Lower leg skin (tissue), 4 donors: ENCODE data around the gene PRAME. TPM values are rescaled to one million over a fixed set of nuclear protein-coding genes. Genes with fewer than 3 reads are reported as not detected.
A peak's percentile ranks its signal among the peaks of the same experiment; 100 is the strongest.
"Not testable (repeated sequence)": the region's sequence is repeated elsewhere in the genome, so short reads cannot be mapped to it uniquely, and the experiment has no call there.

ENCODE experiments used
- DNase-seq, 2 donors: peaks; one replicate each; pipeline ENCODE4 v3.0.0-alpha.2; 2019; ENCODE audit warnings: low spot score in 2 of 2
- H3K4me3 ChIP-seq: fragments of 200-600 bp; sonication (generic); 2 replicates; pipeline ENCODE4 v1.5.1; 2017; ENCODE audit warnings: mild to moderate bottlenecking, low read depth; ENCODE audit not compliant: poor library complexity, severe bottlenecking
- CTCF ChIP-seq, 3 donors: fragments of 450-650 bp; IDR thresholded peaks; one replicate each; pipeline ENCODE4 v1.5.1; 2016; ENCODE audit warnings: antibody characterized with exemption in 3 of 3, mild to moderate bottlenecking in 3 of 3, moderate library complexity in 2 of 3
- POLR2A ChIP-seq, 2 donors: fragments of 450-650 bp; IDR thresholded peaks; one replicate each; pipeline ENCODE4 v1.6.1; 2016 to 2017; ENCODE audit warnings: antibody characterized with exemption in 2 of 2, mild to moderate bottlenecking in 1 of 2, moderate library complexity in 1 of 2
- WGBS, 2 donors: methylation state at CpG; one replicate each; pipeline ENCODE4 v1.1.5; 2018; 5-methylcytosine and 5-hydroxymethylcytosine counted together
- intact Hi-C: fragments of 100-400 bp; cut with DNase I; formaldehyde crosslinking; loops from one replicate; pipeline ENCODE4 v1.15.0; 2023; ENCODE audit warnings: low total_unique reads
- total RNA-seq, 4 donors: library from RNA; depleted of rRNA; stranded (reverse); fragments of >200 nt; gene quantifications; one replicate each; pipeline ENCODE4 v1.1.0, GENCODE V29; 2016

The PRAME gene
- total RNA-seq, 4 donors from 2014 or later: not detected

- 90 to 92% methylated on average over 2 of the region's 2 CpGs for WGBS, 2 donors
- no peak overlapping the region for H3K4me3 ChIP-seq
- no peak for TF ChIP-seq CTCF (IDR thresholded peaks at IDR 0.05)
- TF ChIP-seq POLR2A (IDR thresholded peaks at IDR 0.05): no peak
- DNase-seq: no peak
- intact Hi-C loops: no loop called here
Observed at GRCh38 chr22:22513619-22514018, 45.4 kb downstream of the PRAME start.

- H3K4me3 ChIP-seq: no peak overlapping the region
- intact Hi-C loops: no loop called here
- TF ChIP-seq POLR2A (IDR thresholded peaks at IDR 0.05): no peak
- TF ChIP-seq CTCF (IDR thresholded peaks at IDR 0.05): no peak
- WGBS, 2 donors: 76 to 84% methylated on average over 5 of the region's 5 CpGs
- no peak for DNase-seq
Observed at GRCh38 chr22:22512951-22513350, 46.1 kb downstream of the PRAME start.

GRCh38 chr22:22510833-22511232 lies 48.2 kb downstream of the PRAME start:
- DNase-seq, intact Hi-C loops, H3K4me3 ChIP-seq: not testable (repeated sequence)
- 95 to 97% methylated on average over 7 of the region's 7 CpGs for WGBS, 2 donors

GRCh38 chr22:22509912-22510311 lies 49.2 kb downstream of the PRAME start:
- 96 to 97% methylated on average over 6 of the region's 6 CpGs for WGBS, 2 donors
- DNase-seq, H3K4me3 ChIP-seq, intact Hi-C loops: not testable (repeated sequence)

- DNase-seq: no peak
Observed at GRCh38 chr22:22508274-22509176, 50.5 kb downstream of the PRAME start, which contains the start of gene ZNF280B. Gene ZNF280B (minus strand): TSS chr22:22508742. CDS start chr22:22489398, 19,344 bp downstream.

GRCh38 chr22:22507743-22508273 lies 51.3 kb downstream of the PRAME start:
- TF ChIP-seq CTCF (IDR thresholded peaks at IDR 0.05): no peak
- no peak for TF ChIP-seq POLR2A (IDR thresholded peaks at IDR 0.05)
- intact Hi-C loops: no loop called here
- WGBS, 2 donors: 33 to 39% methylated on average over 13 of the region's 13 CpGs

More at GRCh38 chr22:22508274-22509176, 50.5 kb downstream of the PRAME start, which contains the start of gene ZNF280B:
- peak within 1 kb of the TSS; percentile 42 for H3K4me3 ChIP-seq
- intact Hi-C loops: no loop called here
- WGBS, 2 donors: 4 to 7% methylated on average over 14 to 55 of the region's 72 CpGs
- TF ChIP-seq CTCF (IDR thresholded peaks at IDR 0.05) (no peak), POLR2A (IDR thresholded peaks at IDR 0.05) (no peak)

More at GRCh38 chr22:22507743-22508273, 51.3 kb downstream of the PRAME start:
- H3K4me3 ChIP-seq: peak overlapping the region; percentile 42
- DNase-seq: no peak
